Stimulated activated CD4-positive, alpha-beta T cell treated with anti-CD3 and anti-CD28 coated beads, Interleukin-1b, Interleukin-23, amount 100 ng/mL, for 24 hours (primary cell): ENCODE results near the gene REEP1.
A peak's percentile ranks its signal among the peaks of the same experiment; 100 is the strongest.

Experiments
- DNase-seq, 4 experiments: peaks; one replicate each; pipeline ENCODE4 v3.0.0-alpha.2; 2020; ENCODE audit warnings: low read depth in 4 of 4, low spot score in 1 of 4

Gene REEP1

DNA sequence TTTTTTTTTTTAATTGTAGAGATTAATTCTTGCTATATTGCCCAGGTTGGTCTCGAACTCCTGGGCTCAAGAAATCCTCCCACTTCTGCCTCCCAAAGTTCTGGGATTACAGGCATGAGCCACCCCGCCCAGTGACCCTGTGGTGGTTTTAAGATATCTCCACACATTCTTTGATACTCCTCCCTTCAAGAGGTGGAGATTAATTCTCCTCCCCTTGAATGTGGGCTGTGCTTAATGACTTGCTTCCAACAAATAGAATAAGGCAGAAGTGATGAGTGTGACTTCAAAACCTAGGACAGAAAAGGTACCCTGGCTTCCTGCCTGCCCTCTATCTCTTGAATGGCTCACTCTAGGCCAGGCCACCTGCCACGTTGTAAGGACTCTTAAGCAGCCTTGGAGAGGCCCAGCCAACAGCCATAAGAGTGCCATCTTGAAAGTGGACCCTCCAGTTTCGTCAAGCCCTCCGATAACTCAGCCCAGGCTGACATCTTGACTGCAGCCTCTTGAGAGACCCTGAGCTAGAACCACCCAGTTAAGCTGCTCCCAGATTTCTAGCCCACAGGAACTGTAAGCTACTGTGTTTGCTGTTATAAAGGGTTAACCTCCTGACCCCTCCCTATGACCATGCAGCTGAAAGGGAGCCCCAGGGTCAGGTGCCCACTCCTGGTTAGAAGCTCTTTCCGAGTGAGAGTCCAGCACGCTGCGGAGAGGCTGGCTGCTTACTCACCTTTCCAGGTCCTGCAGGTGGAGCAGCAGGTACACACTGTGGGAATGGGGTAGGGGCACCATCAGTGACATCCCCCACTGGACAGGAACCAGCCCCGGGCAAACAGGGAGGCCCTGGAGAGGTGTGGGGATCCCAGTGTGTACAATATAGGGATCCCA is 110.5 kb downstream of the REEP1 start:
- no peak for DNase-seq

- no peak for DNase-seq
Measured at GRCh38 chr2:86226070-86226469, 111.4 kb downstream of the REEP1 start.

GRCh38 chr2:86225581-86225980 is 111.8 kb downstream of the REEP1 start:
- peak in 2 of 4 experiments; percentile 28 to 37 for DNase-seq

DNA sequence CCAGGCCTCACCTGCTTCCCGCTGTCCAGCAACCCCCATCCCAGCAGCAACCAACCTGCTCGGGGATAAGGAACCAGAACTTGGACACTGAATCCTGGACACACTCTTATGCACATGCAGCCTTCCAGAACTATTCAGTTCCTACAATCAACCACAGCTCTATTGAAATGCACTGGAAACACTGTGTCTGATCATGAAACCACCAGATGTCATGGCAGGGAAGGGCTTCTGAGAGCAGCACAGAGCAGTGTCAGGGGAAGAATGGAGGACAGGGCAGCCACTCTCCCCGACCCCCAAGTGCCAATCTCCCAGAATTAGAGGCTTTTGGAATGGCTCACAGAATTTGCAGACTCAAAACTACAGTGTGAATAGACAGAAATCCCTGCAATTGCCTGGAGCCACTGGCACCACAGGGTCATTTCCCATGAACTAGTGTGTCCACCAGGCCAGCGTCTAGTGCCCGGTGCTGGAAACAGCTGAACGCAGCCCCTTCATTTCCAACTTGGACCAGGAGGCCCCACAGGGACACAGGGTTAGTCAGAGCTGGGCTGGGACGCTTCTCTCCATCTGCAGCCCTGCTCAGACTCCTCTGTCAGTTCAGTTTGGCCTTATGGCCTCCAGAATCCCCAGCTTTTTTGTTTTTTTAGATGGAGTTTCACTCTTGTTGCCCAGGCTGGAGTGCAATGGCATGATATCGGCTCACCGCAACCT is 112.6 kb downstream of the REEP1 start:
- DNase-seq, result no peak

DNA sequence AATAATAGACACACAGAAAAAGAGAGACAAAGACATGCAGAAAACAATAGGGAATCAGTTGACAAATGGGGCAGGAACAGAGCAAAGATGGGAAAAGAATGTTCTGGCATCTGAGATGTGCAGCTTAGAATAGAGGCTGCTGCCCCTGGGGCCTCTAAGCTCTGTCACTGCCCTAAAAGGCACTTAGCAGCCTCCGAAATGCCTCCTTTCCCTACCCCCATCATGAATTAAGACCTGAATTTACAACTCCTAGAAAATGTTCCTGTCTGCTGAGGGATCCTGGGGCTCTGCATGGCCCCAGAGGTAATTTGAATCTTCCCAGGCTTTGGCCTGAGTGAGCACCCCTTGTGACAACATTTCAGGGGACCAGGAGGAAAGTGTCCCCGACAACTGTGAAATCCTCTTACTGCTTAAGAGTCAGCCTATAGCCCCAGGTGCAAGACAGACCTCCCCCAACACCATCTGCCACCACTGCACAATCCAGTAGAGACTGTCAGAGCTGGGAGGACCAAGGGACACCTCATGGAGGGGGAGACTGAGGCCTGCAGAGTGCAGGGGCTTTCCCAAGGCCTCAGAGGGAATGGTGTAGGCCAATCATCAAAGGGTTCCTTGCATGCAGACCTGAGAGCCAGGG is 113.4 kb downstream of the REEP1 start:
- DNase-seq, result no peak

- no peak for DNase-seq
Measured at GRCh38 chr2:86223140-86223926, 114.1 kb downstream of the REEP1 start.

DNA sequence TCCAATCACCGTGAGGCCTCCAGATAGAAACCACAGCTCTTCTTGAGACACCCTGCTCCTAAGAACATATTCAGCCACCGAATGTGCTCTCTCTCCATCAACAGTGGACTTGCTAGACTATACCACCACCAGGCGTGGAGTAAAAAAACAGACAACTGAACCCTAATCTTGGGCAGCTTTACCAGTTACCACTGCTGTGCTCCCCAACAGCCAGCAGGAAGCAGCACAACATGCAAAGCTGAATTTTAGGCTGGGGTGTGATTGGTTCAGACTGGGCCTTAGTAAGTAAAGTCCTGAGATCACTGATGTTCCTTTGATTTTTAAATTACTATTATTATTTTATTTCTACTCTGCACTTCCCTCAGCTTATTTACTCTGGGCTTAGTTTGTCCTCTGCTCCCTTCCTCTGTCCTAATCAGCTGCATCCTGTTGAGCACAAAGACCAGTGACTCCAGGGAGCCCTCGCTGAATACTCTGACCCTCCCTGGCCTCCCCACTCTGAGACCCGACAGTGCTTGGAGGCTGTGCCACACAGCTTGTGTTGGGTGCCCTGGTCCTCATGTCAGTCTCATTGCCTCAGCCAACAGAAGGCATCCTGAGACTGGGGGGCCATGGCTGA is 116.3 kb downstream of the REEP1 start:
- peak in 3 of 4 experiments; percentile 15 to 33 (median 30) for DNase-seq

GRCh38 chr2:86219896-86220295 is 117.5 kb downstream of the REEP1 start:
- no peak for DNase-seq

DNA sequence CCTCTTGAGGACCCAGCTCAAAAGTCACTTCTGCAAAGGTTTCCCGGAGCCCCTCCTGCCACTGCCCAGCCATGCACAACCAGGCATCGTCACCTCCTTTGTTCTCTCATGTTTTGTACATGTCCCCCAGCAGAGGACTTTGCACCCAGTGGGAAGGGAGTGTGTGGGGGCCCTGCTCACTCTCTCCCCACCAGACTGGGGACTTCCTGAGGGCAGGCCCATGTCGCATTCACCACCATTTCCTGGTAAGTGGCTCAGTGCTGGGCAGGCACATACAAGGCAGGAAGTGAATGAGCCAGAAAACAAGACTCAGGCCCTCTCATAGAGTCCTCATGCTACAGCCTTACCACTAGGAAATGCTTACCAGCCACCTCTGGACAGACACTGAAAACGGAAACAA is 119.3 kb downstream of the REEP1 start:
- DNase-seq, result no peak

DNA sequence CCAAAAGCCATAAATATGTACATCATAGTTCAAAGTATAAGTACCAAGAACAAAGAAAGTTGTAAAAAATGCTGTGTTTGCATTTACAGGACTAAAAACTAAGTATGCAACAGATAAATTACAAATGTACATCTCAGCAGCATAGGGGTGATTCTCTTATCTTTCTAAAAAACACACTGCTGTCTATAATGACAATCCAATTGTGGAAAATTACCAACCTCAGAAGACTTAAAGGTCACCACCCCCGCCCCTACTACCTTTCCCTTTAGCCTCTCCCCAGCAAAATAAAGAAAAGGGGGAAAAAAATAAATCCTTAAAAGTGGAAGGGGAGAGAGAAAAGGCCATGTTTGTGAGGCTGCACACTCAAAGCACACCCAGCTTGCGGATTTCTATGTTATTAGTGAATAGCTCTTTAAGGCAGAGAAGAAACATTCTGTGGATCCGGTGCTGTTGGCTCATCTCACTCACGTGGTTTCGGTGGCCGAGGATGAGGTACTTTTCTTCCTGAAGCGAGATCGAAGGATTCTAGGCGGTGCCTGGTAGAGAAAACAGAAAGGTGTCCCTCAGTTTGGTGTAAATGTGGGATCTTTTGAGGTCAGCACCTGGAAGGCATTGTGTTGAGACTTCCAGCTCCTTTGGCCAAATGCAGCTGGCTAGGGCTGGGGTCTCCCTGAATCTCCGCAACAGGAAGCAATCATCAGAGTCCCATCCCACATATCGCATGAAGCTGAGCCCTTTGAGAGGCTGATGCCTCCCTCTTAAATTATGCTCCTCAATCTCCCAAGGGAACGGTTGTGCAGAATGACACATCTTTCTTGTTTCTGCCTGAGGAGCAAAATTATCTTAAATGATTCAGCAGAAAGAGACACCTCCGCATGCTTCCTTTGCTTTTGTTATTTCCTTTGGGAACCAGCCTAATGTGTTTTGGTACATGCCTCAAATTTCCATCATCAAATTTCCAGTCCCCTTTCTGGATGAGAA is 120.6 kb downstream of the REEP1 start:
- no peak for DNase-seq

DNA sequence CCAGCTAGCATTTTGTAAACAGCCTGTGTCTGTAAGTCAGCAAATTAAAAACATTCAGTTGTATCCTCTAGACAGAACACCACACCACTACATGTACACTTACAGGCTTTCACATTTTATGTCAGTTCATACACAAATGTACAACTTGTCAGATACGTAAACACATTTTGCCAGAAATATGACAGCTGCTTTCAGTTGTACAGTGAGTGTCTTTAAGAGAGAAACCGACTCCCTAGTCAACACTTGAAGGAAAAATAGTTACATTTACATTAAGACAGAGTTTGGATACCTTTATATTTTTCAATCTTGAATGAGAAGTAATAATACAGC is 123.0 kb downstream of the REEP1 start:
- DNase-seq, result no peak

- no peak for DNase-seq
Measured at GRCh38 chr2:86213699-86214502, 123.5 kb downstream of the REEP1 start.

DNA sequence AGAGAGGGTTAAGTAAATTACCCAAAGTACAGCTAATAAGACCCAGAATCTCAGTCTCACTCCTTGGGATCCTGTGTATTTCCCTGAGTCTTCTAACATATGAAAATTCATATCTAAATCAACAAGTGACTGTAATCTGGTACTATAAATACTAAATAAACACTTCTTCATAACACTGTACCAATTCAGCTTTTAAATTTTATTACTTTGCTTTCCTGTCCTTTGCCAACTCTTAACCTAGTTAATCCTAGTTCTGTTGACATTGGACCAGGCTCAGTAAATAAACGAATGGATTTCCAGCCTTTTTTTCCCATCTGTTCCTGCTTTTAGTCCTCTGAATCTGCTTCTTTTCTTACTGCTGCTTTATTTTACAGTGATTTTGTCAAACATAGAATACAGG is 124.4 kb downstream of the REEP1 start:
- DNase-seq, result no peak

- no peak for DNase-seq
Measured at GRCh38 chr2:86211796-86212188, 125.6 kb downstream of the REEP1 start.

DNA sequence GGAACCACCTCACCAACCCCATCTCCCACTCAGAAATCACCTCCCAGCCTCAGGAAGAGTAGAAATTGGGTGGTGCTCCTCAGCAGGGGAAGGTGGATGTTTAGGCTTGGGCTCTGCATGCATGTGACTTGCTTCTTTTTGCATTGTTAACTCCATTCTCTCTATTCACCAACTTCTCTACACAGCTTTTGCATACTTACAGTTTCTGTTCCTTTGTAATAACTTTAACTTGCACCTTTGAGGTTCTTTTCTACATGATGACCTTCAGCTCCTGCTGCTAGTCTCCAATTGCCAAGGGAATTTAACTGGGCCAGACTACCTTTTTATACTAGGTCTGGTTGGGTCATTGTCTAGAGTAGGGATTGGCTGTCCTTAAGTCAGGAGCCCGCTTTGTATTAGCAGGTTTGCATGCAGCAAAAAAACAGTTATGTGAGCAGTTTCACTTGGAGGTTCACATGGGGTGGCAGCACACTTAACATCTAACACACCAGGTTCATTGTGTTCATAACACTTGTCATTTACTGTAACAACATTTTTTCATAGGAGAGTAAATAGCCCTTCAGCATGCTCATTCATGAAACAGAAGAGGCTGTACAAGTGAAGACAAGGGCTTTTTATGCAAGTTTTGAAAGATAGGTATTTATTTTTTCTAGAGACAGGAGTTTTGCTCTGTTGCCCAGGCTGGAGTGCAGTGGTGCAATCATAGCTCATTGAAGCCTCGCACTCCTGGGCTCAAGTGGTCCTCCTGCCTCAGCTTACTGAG is 126.2 kb downstream of the REEP1 start:
- DNase-seq, result no peak

GRCh38 chr2:86204458-86204857 is 133.0 kb downstream of the REEP1 start:
- DNase-seq, result no peak

DNA sequence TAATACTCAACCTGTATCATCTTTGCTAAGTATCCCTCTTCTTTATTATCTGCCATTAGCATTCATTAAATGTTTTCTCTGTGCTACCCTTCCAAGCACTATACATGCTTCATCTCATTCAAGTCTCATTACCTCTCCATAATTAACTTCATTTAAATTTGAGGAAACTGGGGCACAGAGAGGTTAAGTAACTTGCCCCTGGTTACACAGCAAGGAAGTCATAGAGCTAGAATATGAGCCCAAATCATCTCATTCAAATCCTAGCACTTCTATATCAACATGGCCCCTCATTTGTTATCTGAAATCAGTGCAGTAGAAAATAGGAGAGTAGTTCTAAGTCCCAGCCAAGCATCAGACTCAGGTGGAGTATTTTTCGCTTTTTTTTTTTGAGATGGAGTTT is 133.8 kb downstream of the REEP1 start:
- no peak for DNase-seq

DNA sequence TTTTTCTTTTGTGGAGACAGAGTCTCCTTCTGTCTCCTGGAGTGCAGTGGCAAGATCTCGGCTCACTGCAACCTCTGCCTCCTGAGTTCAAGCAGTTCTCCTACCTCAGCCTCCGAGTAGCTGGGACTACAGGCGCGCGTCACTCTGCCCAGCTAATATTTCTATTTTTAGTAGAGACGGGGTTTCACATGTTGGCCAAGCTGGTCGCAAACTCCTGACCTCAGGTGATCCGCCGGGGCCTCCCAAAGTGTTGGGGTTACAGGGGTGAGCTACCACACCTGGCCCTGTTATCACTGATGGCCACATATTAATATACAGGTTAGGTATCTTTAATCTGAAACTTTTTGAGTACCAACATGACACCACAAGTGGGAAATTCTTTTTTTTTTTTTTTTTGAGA is 134.7 kb downstream of the REEP1 start:
- no peak for DNase-seq
